Islet of Langerhans (tissue), 1 donor: Measurements from ENCODE around the gene GRIN2A.
A peak's percentile ranks its signal among the peaks of the same experiment; 100 is the strongest.

Experiments used
- FAIRE-seq: peaks from one replicate; lab custom pipeline; 2011; peaks lifted over from hg19 to GRCh38; lab: Jason Lieb, UNC

Gene GRIN2A

DNA sequence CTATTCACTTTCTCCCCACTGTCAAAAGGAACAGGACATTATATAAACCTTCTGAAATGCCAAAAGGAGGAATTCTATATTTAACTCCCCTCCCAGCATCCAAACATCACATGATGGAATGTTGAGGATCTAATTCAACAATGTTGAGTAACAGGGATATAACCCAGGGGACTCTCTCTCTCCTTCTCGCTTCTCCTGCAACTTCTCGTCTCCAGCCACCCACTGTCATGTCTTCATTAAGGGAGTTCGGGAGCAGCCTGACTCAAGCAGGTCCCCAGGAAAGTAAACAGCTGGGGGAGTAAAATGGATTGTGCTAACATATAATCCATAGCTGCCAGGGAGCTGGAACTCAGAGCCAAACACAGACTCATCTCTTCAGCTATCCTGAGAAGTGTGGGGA, 51.7 kb downstream of the GRIN2A start:
- FAIRE-seq, result no peak

- FAIRE-seq, result no peak
Observed at GRCh38 chr16:10128397-10129258, 53.6 kb downstream of the GRIN2A start.

DNA sequence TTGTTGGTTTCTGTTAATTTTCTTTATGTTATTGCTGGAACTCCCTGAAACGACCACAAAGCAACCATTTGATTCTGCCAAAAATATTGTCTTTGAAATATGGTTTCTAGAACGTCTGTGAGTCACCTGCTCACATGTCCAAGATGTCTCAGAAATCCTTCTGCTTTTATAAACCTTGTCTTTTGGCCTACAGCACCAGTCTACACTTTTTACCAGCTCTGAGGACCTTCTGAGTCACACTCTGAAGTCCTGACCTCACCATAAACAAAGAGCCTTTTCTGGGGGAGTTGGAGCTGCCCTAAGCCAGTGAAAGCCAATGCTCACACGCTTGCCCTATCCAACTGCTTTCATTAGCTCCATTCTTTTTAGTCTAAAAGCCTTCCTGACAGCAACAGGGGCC, 55.5 kb downstream of the GRIN2A start:
- no peak for FAIRE-seq

DNA sequence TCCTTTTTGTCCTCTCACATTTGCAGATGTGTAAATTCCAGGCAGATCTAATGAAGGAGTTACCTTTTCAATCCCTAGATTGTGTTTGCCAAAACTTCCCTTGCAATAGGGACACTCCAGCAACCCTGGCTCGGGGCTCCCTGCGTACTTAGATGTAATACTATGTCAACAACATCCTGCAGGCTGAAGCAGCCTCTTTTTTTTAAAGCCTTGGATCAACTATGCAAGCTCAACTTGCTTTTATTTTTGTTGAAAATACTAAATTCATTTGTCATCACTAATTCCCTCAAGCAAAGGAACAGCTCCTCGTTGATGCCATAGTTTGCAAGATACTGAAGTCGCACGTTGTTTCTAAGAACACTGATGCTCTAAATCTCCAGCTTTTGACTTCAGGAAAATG, 59.1 kb downstream of the GRIN2A start:
- no peak for FAIRE-seq

GRCh38 chr16:10122546-10122945, 59.7 kb downstream of the GRIN2A start:
- FAIRE-seq, result no peak

DNA sequence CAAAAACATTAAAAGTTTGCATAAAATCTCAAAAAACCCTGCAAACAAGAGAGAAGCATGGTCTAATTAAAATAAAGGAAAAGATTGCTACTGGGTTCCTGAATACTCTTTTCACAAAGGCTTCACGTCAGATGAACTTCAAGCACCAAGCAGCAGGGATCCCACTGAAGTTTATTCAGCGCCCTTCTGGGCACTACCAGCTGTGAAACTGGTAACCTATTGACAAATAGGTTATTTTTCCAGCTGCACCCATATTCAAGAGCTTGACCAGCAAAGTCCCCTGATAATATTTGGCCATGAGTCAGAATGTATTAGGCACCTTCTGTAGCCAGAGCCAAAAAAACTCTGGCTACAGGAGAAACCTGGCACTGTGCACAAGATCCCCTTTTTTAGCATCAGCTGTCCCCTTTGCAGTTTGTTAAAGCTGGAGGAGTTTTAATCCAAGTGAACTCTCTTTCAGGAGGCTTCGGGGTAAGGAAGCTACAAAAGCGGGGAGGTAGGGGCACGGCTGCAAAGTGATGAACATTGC, 60.3 kb downstream of the GRIN2A start:
- no peak for FAIRE-seq

DNA sequence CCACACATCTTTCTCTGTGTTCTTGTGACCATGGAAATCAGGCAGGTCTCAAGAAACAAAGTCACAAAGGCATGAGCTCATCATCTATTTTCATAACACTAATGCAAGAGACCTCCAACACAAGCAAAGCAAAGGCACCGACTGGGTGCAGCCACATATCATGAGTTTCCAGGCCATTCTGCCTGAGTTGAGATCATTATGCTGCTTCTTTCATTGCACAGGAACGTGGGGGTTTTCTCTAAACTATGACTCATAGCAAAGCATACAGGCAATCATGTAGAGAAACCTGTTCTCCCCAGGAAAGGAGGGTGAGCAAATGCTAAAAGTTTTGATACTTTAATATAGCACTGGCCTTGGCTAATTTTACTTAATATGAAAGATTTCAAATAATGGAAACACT, 60.7 kb downstream of the GRIN2A start:
- FAIRE-seq, result peak; percentile 92

GRCh38 chr16:10120953-10121352, 61.3 kb downstream of the GRIN2A start:
- no peak for FAIRE-seq

GRCh38 chr16:10114409-10114808, 67.8 kb downstream of the GRIN2A start:
- no peak for FAIRE-seq

DNA sequence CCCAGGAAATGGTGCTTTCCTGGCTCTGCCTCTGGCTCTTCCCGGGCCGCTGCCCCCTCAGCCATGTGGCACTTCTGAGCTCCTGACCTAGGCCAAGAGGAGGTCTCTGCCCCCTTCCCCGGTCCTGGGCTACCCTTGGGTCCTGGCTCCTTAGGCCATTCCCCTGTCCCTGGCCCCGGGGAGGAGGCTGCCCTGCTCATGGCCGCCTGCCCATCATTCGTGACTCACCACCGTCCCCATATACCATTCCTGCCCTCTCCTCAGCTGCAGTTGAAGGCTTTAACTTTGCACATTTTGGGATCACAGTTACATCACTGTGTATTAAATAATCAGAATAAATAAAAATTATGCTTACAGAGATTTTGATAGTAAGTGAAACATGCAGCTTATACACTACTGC, 69.0 kb downstream of the GRIN2A start:
- FAIRE-seq, result no peak

- no peak for FAIRE-seq
Observed at GRCh38 chr16:10112021-10112420, 70.2 kb downstream of the GRIN2A start.

DNA sequence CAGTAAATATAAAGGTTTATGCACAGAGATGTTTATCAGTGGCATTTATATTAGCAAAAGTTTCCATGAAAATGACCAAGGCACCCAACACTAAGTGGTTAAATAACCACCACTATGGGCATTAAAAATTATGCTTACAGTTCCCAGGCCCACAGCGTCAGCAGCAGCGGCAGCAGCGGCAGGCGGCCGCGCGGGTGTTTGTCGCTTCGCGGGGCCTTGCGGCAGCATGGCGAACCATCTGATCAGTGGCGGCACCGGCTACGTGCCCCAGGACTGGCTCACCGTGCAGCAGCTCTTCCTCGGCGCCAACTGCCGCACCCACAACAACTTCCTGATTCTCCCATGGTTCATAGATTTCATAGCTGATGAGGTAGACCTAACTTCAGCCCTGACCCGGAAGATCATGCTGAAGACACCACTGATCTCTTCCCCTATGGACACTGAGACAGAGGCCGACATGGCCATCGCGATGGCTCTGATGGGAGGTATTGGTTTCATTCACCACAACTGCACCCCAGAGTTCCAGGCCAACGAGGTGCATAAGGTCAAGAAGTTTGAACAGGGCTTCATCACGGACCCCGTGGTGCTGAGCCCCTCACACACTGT, 71.0 kb downstream of the GRIN2A start:
- no peak for FAIRE-seq

DNA sequence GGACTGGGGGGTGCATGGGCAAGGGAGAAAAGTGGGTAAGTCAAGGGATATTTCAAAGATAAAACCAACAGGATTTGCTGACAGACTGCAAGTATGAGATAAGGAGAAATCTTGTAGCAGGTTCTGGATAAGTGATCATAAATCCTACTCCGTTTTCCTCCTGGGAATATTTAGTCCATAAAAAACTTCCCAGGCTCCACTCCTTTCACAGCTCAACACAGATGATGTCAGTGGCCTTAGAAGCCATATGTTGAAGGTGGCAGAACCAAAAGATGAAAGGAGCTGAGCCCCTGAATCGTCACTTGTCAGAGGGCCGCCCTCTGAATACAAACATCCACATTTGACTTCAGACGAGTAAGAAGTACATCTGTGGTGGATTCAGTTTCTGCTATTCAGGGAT, 71.7 kb downstream of the GRIN2A start:
- FAIRE-seq, result no peak

DNA sequence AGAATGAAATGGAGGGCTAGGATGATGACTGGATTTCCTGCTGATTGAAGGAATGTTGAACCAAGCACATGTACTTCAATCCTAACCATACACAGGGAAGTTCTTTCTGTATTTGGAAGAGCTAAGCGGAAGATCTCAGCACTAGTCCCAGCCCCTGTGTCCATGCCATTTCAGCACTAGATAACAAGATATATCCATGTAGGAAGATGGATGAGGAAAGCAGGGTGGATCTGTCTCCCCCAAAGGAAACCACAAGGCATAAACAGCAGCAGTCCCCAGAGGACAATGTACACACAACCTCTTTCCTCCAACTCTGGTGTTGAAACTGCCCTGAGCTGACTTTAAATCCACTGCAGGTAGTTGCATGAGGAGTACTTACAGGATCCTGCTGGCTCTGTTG, 75.1 kb downstream of the GRIN2A start:
- no peak for FAIRE-seq

DNA sequence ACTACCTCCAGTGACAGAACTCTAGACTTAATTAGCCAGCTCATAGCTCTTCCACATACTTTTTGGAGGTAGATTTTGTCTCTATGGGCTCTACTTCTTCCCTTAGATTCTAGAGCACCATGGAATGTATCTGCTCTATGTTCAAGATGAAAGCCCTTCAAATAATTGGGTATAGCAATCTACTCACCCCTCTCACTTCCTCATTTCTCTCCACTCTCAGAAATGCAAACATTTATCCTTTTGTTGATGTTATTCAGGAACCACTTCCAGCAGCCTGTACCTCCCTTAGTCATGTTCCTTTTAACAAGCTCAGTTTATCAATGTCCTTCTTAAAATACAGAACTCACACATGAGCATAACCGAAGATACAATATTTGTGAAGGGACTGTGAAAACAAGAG, 78.5 kb downstream of the GRIN2A start:
- no peak for FAIRE-seq

DNA sequence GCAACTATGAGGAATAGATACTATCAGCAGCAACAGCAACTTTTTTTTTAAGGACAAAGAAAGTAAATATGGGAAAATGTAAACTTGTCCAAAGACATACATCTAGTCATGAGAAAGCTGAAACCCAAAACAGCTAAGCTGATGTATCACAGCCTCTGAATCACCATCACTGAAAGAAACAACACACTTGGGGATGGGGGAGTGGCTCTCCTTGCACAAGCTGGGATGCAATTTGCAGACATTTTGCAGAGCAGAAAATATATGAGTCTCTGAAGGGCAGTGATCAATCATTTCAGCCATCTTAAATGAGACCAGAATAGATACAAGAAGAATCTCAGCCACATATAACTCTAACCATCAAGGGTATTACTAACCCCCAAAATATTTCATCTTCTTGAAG, 79.1 kb downstream of the GRIN2A start:
- no peak for FAIRE-seq

- no peak for FAIRE-seq
Observed at GRCh38 chr16:10100829-10101228, 81.4 kb downstream of the GRIN2A start.

- no peak for FAIRE-seq
Observed at GRCh38 chr16:10098991-10099390, 83.2 kb downstream of the GRIN2A start.

- no peak for FAIRE-seq
Observed at GRCh38 chr16:10097271-10097670, 85.0 kb downstream of the GRIN2A start.

- no peak for FAIRE-seq
Observed at GRCh38 chr16:10093576-10093975, 88.7 kb downstream of the GRIN2A start.

- FAIRE-seq, result no peak
Observed at GRCh38 chr16:10090816-10091215, 91.4 kb downstream of the GRIN2A start.

GRCh38 chr16:10088380-10088793, 93.8 kb downstream of the GRIN2A start:
- no peak for FAIRE-seq

DNA sequence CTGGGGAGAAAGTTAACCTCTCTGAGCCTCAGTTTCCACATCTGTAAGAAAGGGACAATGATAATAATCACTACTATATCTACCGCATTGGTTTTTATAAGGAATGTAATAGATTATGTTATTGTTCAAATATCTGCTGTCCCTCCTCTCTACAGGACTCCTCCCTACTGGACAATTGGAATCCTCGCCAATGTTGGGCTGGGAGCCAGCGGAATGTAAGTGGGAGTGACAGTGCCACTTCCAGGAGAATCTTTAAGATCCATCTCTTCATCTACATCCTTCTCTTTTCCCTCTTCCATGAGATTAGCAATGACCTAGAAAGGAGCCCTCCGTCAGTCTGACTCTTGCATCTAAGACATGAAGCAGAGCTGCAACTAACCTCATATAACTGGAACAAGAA, 95.1 kb downstream of the GRIN2A start:
- FAIRE-seq, result no peak

- no peak for FAIRE-seq
Observed at GRCh38 chr16:10086620-10087019, 95.6 kb downstream of the GRIN2A start.
